Ramos (cell line): ENCODE measurements around the gene POU3F1.
"Not testable (repeated sequence)": the region's sequence is repeated elsewhere in the genome, so short reads cannot be mapped to it uniquely, and the experiment has no call there.

Source experiments
- in situ Hi-C: fragments of 300-500 bp; cut with MboI; formaldehyde crosslinking; loops from one replicate; pipeline ENCODE4 v1.14.3; 2022; ENCODE audit warnings: low sequenced_read_pairs; ENCODE audit not compliant: unreplicated experiment

POU3F1 gene

DNA sequence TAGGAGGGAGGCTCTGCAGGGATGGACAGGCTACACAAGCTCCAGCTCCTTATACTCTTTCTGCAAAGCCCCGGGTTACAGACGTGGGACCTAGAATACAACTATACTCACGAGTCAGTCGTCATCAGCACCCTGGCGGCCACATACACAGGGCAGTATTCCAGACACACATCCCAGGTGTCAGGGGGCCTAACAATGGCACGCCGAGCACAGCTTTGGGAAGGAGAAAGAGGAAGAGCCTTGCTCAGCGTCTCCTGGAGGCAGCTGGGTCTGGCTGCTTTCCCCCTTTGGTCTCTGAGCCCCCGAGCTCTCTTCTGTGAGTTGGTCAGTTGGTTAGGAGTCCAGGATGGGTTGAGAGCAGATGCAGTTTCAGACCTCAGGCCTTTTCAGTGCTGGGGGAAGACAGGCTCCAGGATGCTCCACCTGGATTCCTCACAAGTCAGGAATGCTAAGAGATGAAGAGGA lies 4.5 kb upstream of the POU3F1 start:
- in situ Hi-C loops, result no loop called here

DNA sequence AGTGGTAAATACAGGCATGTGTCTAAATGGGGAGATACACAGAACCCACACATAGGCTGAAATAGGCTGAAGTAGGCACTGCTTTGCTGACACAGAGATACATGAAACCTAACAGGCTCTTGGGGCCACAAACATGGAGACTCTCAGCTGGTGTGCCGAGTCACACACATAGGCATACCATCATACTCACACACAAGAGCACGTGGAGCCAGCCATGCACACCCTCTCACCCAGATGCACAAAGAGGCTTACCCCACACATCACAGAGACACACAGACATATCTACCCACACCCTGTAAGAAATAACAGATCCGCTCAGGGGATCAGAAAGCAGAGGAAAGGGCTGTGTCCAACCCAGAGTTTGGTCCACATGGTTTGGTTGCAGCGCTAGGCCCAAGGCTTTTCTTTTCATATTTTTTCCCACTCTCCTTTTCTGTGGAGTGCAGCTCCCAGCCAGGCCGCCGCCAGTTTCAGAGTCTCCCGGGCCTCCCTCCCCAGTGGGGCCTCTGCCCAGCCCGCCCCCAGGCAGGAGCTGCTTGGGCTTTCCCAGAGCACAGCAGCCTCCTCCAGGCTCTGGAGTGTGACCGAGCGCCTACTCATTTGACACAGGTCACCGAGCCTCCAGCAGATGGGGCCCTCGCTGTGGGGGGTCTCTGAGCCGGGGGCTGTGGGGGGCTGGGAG lies 3.9 kb upstream of the POU3F1 start:
- in situ Hi-C loops, result no loop called here

DNA sequence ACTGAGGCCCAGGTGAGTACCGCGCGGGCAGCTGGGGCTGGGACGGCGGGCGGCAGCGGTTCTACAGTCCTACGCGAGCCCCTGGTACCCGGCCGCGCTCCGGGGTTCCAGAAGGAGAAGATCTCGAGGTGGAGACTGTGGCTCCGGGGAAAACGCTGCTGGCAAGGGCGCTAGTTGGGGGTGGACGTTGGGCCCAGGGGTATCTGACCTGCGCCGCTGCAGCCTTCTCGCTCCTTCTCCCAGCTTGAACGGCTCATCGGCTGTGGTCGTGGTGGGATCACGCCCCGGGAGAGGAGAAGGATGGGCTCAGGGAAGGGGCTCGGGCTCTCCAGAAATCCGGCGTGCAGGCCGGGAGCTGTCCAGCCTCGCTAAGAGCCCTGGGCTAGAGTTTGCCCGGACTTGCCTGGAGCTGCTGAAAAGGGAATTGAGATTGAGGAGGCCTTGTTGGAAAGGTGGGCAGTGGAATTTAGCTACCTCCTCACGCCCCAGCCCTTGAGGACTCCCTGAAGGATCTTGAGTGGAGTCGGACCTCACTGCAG lies 1.1 kb upstream of the POU3F1 start:
- in situ Hi-C loops, result no loop called here

- in situ Hi-C loops, result no loop called here
These were observed 450 bp upstream of the POU3F1 start for GRCh38 chr1:38046884-38047602.

DNA sequence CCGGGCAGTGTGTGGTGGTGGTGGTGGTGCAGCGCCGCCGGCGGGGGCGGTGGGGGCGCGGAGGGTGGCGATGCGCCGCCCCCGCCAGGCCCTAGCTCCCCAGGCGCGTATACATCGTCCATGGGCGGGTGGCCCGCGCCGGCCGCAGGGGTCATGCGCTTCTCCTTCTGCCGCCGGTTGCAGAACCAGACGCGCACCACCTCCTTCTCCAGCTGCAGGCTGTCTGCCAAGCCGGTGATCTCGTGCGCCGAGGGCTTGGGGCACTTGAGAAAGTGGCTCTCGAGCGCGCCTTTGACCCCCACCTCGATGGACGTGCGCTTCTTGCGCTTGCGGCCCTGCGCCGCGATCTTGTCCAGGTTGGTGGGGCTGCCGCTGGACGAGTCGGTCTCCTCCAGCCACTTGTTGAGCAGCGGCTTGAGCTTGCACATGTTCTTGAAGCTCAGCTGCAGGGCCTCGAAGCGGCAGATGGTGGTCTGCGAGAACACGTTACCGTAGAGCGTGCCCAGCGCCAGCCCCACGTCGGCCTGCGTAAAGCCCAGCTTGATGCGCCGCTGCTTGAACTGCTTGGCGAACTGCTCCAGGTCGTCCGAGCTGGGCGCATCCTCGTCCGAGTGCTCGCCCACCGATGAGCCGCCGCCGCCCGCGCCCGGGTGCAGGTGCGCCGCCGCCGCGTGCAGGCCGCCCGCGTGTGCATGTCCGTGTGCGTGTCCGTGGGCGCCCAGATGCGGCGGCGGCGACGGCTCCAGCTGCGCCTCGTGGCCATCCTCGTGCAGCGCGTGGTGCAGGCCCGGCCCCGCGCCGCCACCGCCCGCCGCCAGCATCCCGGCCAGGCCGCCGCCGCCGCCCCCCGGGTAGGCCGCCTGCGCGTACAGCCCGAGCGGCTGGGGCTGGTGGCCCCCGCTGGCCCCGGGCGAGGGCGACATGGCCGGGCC lies 926 bp downstream of the POU3F1 start:
- in situ Hi-C loops, result no loop called here

GRCh38 chr1:38044221-38045215 lies 2.1 kb downstream of the POU3F1 start:
- in situ Hi-C loops, result no loop called here

- in situ Hi-C loops, result no loop called here
These were observed 3.4 kb downstream of the POU3F1 start for GRCh38 chr1:38043036-38043747.

DNA sequence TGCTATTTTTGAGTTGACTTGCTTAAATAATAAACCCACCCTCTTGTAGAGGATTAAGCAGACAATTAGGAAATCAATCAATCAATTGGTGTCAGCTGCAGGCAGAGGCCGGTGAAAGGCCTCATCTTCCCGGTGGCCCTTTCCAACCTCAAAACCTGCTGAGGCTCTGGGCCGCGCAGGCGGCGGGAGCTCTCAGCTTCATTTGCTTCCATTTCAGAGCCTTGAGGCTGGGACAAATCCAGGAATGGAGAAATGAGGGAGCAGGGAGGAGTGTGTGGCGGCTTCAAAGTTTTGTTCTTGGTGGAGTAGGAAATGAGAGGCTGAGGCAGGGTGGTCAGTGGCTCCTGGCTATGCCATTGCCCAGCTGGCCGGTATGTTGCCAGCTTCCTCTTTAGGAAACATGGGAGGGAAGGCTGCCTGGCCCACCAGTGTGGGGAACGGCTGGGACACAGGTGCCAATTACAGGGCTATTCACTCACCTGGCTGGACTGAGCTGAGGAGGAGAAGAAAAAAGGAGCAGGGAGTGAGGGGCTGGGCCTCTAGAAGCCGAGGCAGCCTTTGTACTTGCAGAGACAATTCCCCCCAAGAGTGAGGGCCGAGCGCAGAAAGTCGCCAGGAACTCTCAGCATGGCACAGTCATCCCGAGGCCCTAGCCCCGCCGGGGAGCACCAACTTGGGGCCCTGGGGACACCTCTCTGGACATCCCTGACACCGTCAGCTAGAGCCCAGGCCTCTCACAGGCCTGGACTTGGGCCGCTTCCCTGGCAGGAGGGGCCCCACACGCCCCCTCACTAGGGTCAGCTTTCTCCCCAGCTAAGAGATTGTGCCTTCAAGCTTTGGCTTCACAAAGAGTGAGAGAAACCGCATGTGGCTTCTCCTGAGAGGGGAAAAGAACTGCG lies 4.4 kb downstream of the POU3F1 start:
- in situ Hi-C loops, result no loop called here

DNA sequence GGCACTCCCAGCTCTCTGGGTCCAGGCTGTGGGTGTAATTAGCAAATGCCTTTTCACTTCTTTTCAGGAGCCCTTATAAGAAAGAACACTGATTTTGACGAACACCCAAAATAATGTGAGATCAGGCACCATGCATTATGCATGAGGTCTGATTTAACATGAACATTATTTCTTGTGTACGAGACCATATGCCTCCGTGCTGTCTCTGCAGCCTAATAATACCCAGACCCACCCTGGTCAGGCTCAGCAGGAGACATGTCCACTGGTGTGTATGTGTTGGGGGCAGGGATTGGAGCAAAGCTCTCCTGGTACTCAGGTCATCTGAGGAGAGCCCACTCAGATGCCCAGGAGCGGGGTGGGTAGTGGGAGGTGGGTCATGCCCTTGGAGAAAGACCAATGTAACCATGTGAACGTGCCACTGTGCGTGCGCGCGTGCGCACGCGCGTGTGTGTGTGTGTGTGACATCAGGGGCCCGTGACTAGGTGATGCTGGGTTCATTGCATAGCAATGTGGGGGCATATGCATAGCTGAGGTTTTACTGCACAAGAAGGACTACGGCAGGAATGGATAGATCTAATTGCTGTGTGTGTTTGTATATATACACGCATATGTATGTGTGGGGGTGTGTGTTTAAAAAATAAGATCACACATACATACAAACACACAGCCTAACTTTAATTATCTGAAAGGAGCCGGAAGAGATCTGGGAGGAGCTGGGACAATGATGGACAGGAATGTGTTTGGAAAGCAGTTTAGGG lies 7.1 kb downstream of the POU3F1 start:
- in situ Hi-C loops, result no loop called here

- in situ Hi-C loops, result no loop called here
These were observed 7.7 kb downstream of the POU3F1 start for GRCh38 chr1:38038861-38039260.

DNA sequence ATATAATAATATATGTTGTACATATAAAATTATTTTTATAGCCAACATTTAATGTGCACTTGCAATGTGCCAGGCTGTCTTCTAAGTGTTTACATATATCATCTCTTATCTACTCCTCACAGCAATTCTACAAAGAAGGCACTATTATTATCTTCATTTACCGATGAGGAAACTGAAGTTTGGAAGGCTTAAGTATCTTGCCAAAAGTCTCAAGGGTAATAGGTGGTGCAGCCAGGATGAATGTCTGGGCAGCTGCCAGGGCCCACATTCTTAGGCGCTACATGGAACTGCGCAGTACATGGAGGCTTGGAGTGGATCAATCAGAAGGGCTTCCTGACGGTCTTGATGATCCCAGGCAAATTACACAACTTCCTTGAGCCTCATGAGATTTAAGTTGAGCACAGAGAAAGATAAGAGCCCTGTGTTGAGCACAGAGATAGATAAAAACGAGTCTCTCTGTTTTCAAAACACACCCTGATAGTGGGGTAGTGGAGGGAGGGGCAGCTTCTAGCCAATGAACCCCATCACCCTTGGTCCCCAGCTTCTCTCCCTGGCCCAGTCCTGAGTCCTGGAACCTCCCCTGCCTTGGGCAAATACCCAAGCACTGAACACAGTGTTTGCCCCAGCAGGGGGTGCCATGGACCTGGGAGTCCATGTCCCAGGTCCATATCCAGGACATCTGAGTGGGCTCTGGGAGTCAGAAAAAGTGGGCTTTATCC lies 9.2 kb downstream of the POU3F1 start:
- in situ Hi-C loops, result no loop called here

DNA sequence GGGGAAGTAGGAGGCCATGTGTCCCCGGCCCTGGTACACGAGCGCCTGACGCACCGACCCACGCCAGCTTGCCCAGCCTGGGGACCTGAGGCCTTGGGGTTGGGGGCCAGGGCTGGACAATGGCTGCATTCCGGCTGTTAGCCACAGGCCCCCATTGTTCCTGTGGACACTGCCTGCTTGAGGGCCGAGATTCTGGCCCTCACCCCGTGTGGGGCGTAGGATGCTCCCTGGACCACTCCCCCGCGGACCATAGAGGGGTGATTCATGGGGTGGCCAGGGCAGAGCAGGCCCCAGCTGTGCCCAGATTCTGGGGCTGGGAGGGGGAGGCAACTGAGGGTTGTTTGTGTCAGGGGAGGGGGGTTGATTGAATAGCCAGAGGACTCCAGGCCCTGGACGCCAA lies 11.7 kb downstream of the POU3F1 start:
- in situ Hi-C loops, result no loop called here

DNA sequence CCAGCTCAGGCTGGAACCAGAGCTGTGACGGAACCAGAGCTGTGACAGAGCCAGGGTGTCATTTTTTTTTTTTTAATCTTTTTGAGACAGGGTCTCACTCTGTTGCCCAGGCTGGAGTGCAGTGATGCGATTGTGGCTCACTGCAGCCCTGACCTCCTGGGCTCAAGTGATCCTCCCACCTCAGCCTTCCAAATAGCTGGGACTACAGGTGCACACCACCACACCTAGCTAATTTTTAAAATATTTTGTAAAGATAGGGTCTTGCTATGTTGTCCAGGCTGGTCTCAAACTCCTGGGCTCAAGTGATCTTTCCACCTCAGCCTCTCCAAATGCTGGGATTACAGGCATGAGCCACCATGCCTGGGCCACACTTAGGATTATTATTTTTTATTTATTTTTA lies 13.6 kb downstream of the POU3F1 start:
- in situ Hi-C loops, result not testable (repeated sequence)

- in situ Hi-C loops, result no loop called here
These were observed 15.1 kb downstream of the POU3F1 start for GRCh38 chr1:38031513-38031866.

DNA sequence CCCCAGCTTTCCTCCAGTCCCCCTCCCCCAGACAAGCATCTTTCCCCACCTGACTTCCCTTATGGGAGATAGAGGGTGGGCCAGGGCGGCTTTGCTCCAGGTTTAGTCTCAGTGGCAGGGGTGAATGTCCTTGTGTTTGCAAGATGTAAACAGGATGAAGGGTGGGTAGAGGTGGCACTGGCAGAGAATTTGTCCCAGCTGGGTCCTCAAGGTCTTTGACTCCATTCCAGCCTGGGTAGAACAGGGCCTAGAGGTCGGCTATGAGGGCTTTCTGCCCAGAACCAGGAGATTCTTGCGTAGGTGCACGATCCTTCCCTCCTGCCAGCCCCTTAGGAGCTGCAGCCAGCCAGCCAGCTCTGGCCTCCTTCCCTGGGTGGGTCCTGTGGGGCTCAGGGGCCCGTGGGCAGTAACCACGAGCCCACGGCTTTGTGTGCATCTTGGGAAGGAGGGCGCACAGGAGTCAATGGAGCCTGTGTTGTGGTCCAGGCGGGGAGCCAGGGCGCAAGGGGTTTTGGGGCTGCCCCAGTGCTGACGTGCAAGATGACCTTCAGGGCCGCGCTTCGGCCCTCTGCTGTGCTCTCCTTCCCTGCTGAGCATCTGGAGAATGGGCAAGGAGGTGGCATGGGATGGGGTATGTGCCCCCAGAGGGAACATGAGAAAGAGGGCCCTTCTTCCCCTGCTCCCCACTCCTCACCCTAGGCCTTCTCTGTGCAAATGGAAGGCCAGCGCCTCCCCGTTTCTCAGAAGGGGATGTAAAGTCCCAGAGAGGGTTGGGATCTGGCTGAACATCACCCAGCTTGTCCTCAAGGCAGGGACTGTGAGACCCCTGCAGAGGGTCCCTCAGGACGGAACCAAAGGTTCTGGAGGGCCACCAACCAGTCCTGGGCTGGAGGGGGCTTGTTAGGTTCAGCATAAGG lies 15.7 kb downstream of the POU3F1 start:
- in situ Hi-C loops, result no loop called here
